ENCODE data around the gene HFM1. TPM values are rescaled to one million over a fixed set of nuclear protein-coding genes. Genes with fewer than 3 reads are reported as not detected.

HFM1 gene
- polyA plus RNA-seq, 1 donor (not counting 4 experiments of a cell fraction or from before 2014, with no cell fraction given): not detected

DNA sequence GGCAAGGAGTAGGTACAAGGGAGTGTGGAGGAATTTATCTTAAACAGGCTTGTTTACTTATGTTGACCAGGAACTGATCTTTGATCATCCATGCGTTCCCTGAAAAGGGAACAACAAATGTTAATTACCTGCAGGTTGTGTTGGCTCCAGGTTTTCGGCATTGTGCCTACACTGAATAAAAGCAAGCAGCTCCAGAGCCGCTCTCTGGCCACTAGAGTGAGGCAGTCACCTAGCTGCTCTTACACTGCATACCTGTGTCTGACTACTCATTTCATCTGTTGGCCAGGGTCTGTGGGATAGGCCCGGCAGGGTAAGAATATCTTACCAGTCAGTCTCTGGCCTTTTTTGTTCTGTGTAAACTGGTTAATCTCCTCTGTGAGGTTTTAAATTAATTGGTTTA lies 183.6 kb downstream of the HFM1 start:
- Histone ChIP-seq H3K9ac (ENCODE audit: control insufficient read depth, extremely low read depth, insufficient read depth, low read length) (no peak overlapping the region), H3K9me1 (ENCODE audit: control insufficient read depth, extremely low read depth, insufficient read depth, low read length) (no peaks in the 10 kb centered on the region), H2AFZ (ENCODE audit: control insufficient read depth, low read length) (no peak overlapping the region), H3K9me3 (ENCODE audit: control insufficient read depth, low read depth, low read length) (no peaks in the 10 kb centered on the region), H3K4me2 (ENCODE audit: control insufficient read depth, extremely low read depth, insufficient read depth, low read depth, low read length) (no peak overlapping the region), H3K4me3 (ENCODE audit: control insufficient read depth in 2 of 3, extremely low read depth in 1 of 3, insufficient read depth in 2 of 3, low read depth in 1 of 3, low read length in 3 of 3) (no peak overlapping the region), H3K27ac (ENCODE audit: control insufficient read depth, insufficient read depth, low read length) (no peak overlapping the region), H3K4me1 (ENCODE audit: control insufficient read depth, extremely low read depth, insufficient read depth, low read length) (no peaks in the 10 kb centered on the region), H3K36me3 (ENCODE audit: control insufficient read depth in 2 of 2, extremely low read depth in 1 of 2, insufficient read depth in 2 of 2, low read length in 2 of 2) (no peaks in the 10 kb centered on the region), H3K27me3 (ENCODE audit: control insufficient read depth, extremely low read depth, insufficient read depth, low read length) (no peaks in the 10 kb centered on the region), H4K20me1 (ENCODE audit: control insufficient read depth, extremely low read depth, insufficient read depth, low read length) (no peaks in the 10 kb centered on the region), H3K79me2 (ENCODE audit: control insufficient read depth, insufficient read depth, low read length) (no peaks in the 10 kb centered on the region)
- DNase-seq (ENCODE audit: low read depth, low spot score): no peak
- FAIRE-seq: no peak
- dilution Hi-C loops (cut with MboI; ENCODE audit: extremely low pct_ligation_motif_present, low sequenced_read_pairs): no loop called here
- no peak for TF ChIP-seq EZH2 (IDR thresholded peaks at IDR 0.05; ENCODE audit: low read length)
- TF ChIP-seq, protein P1, sequence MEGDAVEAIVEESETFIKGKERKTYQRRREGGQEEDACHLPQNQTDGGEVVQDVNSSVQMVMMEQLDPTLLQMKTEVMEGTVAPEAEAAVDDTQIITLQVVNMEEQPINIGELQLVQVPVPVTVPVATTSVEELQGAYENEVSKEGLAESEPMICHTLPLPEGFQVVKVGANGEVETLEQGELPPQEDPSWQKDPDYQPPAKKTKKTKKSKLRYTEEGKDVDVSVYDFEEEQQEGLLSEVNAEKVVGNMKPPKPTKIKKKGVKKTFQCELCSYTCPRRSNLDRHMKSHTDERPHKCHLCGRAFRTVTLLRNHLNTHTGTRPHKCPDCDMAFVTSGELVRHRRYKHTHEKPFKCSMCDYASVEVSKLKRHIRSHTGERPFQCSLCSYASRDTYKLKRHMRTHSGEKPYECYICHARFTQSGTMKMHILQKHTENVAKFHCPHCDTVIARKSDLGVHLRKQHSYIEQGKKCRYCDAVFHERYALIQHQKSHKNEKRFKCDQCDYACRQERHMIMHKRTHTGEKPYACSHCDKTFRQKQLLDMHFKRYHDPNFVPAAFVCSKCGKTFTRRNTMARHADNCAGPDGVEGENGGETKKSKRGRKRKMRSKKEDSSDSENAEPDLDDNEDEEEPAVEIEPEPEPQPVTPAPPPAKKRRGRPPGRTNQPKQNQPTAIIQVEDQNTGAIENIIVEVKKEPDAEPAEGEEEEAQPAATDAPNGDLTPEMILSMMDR (optimal IDR thresholded peaks at IDR 0.05 in 1 of 3, IDR thresholded peaks at IDR 0.05 in 1 of 3, conservative IDR thresholded peaks at IDR 0.05 in 1 of 3; ENCODE audit: extremely low read depth in 1 of 3, insufficient read depth in 2 of 3, low read length in 3 of 3): no peak

DNA sequence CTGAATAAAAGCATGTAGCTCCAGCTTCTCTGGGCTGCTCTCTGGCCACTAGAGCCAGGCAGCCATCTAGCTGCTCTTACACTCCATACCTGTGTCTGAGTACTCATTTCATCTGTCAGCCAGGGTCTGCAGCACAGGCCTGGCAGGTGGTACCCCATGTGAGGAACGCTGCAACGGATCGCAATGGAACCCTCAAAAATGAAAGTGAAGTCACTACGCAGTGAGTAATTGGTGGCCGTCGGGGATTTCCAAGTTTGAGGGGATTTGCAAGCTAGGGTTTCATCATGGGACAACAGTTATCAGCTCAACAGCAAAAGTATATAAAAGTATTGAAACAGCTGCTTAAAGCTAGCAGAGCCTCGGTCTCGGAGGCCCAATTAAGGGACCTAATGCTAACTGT lies 186.7 kb downstream of the HFM1 start:
- Histone ChIP-seq H3K36me3 (ENCODE audit: control insufficient read depth in 2 of 2, extremely low read depth in 1 of 2, insufficient read depth in 2 of 2, low read length in 2 of 2) (no peaks in the 10 kb centered on the region), H3K9ac (ENCODE audit: control insufficient read depth, extremely low read depth, insufficient read depth, low read length) (no peak overlapping the region), H3K4me2 (ENCODE audit: control insufficient read depth, extremely low read depth, insufficient read depth, low read depth, low read length) (no peak overlapping the region), H3K4me1 (ENCODE audit: control insufficient read depth, extremely low read depth, insufficient read depth, low read length) (no peaks in the 10 kb centered on the region), H3K9me3 (ENCODE audit: control insufficient read depth, low read depth, low read length) (no peaks in the 10 kb centered on the region), H2AFZ (ENCODE audit: control insufficient read depth, low read length) (no peak overlapping the region), H3K27me3 (ENCODE audit: control insufficient read depth, extremely low read depth, insufficient read depth, low read length) (no peaks in the 10 kb centered on the region), H3K9me1 (ENCODE audit: control insufficient read depth, extremely low read depth, insufficient read depth, low read length) (no peaks in the 10 kb centered on the region), H3K27ac (ENCODE audit: control insufficient read depth, insufficient read depth, low read length) (no peak overlapping the region), H3K79me2 (ENCODE audit: control insufficient read depth, insufficient read depth, low read length) (no peaks in the 10 kb centered on the region), H3K4me3 (ENCODE audit: control insufficient read depth in 2 of 3, extremely low read depth in 1 of 3, insufficient read depth in 2 of 3, low read depth in 1 of 3, low read length in 3 of 3) (no peak overlapping the region), H4K20me1 (ENCODE audit: control insufficient read depth, extremely low read depth, insufficient read depth, low read length) (no peaks in the 10 kb centered on the region)
- DNase-seq (ENCODE audit: low read depth, low spot score) (no peak), FAIRE-seq (no peak)
- dilution Hi-C loops (cut with MboI; ENCODE audit: extremely low pct_ligation_motif_present, low sequenced_read_pairs): no loop called here
- TF ChIP-seq EZH2 (IDR thresholded peaks at IDR 0.05; ENCODE audit: low read length): no peak
- TF ChIP-seq, protein P1 (optimal IDR thresholded peaks at IDR 0.05 in 1 of 3, IDR thresholded peaks at IDR 0.05 in 1 of 3, conservative IDR thresholded peaks at IDR 0.05 in 1 of 3; ENCODE audit: extremely low read depth in 1 of 3, insufficient read depth in 2 of 3, low read length in 3 of 3): no peak

Small RNA genes within 50 kb of the gene (small RNA-seq; reads per million reads assigned to genes)
- 0 reads per million in 3 experiments for gene RF00019 (ENCODE audit: insufficient read length in 3 of 3, low read depth in 3 of 3, low replicate concordance in 1 of 3)

Other genes with a start within 250 kb of the HFM1 start
- gene CDC7, start 96.0 kb upstream of the HFM1 start, polyA plus RNA-seq: 2.6 to 8.1 TPM (median 4.4 TPM) in 3 replicates

All from keratinocyte (primary cell).